GM12801 (cell line): ENCODE results near the gene GPATCH4.

ENCODE experiments used
- TF ChIP-seq, protein P1 (sequence below): IDR thresholded peaks from one replicate; pipeline ENCODE4 v1.5.1; 2011; ENCODE audit warnings: control low read depth; ENCODE audit not compliant: insufficient read length; ENCODE audit errors: extremely low read depth

GPATCH4 gene

DNA sequence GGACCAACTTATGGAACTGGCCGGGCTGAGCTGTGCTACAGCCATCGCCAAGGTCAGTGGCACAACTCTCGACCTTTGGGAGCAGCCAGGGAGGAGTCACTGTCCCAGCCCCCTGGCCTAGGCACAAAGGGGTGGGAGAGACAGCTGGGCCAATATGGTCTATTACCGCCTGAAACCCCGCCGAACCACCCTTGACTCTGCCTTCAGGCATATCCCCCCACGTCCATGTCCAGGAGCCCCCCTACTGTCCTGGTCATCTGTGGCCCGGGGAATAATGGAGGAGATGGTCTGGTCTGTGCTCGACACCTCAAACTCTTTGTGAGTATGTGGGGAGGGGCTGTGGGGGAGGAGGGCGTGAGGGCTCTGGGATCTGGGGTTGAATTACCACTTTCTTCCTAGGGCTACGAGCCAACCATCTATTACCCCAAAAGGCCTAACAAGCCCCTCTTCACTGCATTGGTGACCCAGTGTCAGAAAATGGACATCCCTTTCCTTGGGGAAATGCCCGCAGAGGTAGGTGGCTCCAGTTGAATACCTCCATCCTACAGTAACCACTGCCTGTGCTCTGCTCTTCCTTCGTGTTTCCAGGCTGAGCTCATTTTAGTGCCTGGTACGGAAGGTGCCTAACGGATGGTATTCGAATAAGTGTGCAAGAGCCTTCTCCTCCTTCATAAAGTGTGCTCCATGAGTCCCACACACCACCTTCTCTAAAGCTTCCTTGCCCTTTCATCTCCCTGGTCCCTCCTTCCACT is 8.9 kb downstream of the GPATCH4 start:
- TF ChIP-seq, protein P1, sequence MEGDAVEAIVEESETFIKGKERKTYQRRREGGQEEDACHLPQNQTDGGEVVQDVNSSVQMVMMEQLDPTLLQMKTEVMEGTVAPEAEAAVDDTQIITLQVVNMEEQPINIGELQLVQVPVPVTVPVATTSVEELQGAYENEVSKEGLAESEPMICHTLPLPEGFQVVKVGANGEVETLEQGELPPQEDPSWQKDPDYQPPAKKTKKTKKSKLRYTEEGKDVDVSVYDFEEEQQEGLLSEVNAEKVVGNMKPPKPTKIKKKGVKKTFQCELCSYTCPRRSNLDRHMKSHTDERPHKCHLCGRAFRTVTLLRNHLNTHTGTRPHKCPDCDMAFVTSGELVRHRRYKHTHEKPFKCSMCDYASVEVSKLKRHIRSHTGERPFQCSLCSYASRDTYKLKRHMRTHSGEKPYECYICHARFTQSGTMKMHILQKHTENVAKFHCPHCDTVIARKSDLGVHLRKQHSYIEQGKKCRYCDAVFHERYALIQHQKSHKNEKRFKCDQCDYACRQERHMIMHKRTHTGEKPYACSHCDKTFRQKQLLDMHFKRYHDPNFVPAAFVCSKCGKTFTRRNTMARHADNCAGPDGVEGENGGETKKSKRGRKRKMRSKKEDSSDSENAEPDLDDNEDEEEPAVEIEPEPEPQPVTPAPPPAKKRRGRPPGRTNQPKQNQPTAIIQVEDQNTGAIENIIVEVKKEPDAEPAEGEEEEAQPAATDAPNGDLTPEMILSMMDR: no peak

DNA sequence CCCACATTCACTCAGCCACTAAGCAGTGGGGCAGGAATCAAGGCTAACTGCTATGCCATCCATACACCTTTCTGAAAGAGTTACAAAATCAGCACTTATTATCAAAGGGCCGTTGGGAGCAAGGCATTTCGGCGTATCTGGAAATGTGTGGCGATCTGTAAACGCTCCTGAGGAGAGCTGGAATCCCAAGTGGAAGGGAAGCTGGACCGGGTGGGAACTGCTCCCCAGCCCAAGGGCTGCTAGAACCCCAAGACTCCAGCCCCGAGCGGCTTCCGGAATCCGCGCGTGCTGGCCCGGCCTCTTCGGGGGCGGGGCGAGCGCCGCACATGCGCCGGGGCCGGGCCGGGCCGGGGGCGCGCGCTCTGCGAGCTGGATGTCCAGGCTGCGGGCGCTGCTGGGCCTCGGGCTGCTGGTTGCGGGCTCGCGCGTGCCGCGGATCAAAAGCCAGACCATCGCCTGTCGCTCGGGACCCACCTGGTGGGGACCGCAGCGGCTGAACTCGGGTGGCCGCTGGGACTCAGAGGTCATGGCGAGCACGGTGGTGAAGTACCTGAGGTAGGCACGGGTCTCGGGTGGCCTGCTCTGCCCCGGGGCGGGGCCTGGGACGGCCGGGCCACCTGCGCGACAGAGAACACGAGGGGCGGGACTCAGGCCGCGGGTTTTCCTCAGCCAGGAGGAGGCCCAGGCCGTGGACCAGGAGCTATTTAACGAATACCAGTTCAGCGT is 9.7 kb downstream of the GPATCH4 start, which contains the start of gene NAXE:
Gene NAXE (plus strand): TSS at position 345 of the 726 bp plus-strand sequence. CDS start 29 bp downstream, at position 374.
- TF ChIP-seq, protein P1: no peak

DNA sequence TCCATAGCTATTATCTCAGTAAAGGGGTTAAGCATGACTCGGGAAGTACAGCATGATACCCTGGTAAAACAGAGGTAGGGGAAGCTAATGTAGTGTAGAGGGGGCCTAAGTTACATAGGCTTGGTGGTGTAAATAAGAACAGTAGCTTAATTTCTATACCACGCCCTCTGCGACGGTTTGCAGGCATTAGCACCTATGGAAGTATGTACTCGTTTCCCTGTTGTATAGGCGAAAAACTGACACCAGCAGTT is 10.2 kb downstream of the GPATCH4 start:
- TF ChIP-seq, protein P1: no peak

- TF ChIP-seq, protein P1: no peak
These were observed 10.7 kb downstream of the GPATCH4 start for GRCh38 chr1:156590326-156591180.

GRCh38 chr1:156589546-156589945 is 11.7 kb downstream of the GPATCH4 start:
- TF ChIP-seq, protein P1: no peak

DNA sequence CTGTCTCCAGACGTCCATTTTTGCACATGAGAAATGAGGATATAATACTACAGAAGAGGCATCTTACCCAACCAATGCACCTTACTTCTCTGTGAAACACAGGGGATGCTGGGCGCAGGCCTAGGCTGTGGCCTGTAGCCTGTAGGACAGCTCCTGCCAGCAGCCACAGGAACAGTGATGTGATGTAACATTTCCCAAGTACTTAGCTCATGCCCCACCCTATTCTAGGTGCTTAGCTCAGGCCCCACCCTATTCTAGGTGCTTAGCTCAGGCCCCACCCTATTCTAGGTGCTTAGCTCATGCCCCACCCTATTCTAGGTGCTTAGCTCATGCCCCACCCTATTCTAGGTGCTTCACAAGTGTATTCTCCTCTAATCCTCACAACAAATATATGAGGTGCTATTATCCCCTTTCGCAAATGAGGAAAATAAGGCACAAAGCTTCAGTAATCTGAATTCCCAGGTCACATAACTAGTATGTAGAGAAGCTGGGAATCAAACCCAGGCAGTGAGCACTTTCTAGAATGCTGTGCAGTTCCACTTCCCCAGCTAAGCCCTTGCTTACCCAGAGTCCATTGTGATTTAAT is 14.3 kb downstream of the GPATCH4 start:
- TF ChIP-seq, protein P1: no peak

GRCh38 chr1:156586323-156586722 is 15.0 kb downstream of the GPATCH4 start:
- TF ChIP-seq, protein P1: no peak
